ENCODE results near the gene NR1H4.

NR1H4 gene

GRCh38 chr12:100448656-100449055 lies 25.0 kb upstream of the NR1H4 start:
- H2AFZ ChIP-seq (ENCODE audit: low read length): no peak overlapping the region
- no peaks in the 10 kb centered on the region for H3K36me3 ChIP-seq (replicated peaks; ENCODE audit: insufficient read depth, low read length)
- H3K9ac ChIP-seq (ENCODE audit: low read length): no peak overlapping the region
- H3K79me2 ChIP-seq (ENCODE audit: low read length): no peaks in the 10 kb centered on the region
- DNase-seq: no peak
- H3K4me2 ChIP-seq (ENCODE audit: low read depth, low read length): no peak overlapping the region
- H3K9me3 ChIP-seq (replicated peaks; ENCODE audit: insufficient read depth, low read length): no peaks in the 10 kb centered on the region
- H3K27me3 ChIP-seq (replicated peaks; ENCODE audit: insufficient read depth, low read length): no peaks in the 10 kb centered on the region
- H3K4me1 ChIP-seq (ENCODE audit: low read length): no peaks in the 10 kb centered on the region
- H4K20me1 ChIP-seq (ENCODE audit: insufficient read depth, low read length): no peaks in the 10 kb centered on the region
- no peak overlapping the region for H3K27ac ChIP-seq (ENCODE audit: low read length)
- TF ChIP-seq CTCF (IDR thresholded peaks at IDR 0.05; ENCODE audit: low read length): no peak
- no peak overlapping the region for H3K4me3 ChIP-seq (ENCODE audit: low read length)
- H3K9me2 ChIP-seq (replicated peaks; ENCODE audit: insufficient read depth, low read length): no peaks in the 10 kb centered on the region
- no peaks in the 10 kb centered on the region for H3F3A ChIP-seq (ENCODE audit: insufficient read depth, low read length)

- Histone ChIP-seq H3F3A (ENCODE audit: insufficient read depth, low read length) (no peaks in the 10 kb centered on the region), H3K9ac (ENCODE audit: low read length) (no peak overlapping the region), H3K36me3 (replicated peaks; ENCODE audit: insufficient read depth, low read length) (no peaks in the 10 kb centered on the region), H3K27me3 (replicated peaks; ENCODE audit: insufficient read depth, low read length) (no peaks in the 10 kb centered on the region), H4K20me1 (ENCODE audit: insufficient read depth, low read length) (no peaks in the 10 kb centered on the region), H3K27ac (ENCODE audit: low read length) (no peak overlapping the region), H3K4me3 (ENCODE audit: low read length) (no peak overlapping the region), H3K4me2 (ENCODE audit: low read depth, low read length) (no peak overlapping the region), H3K9me3 (replicated peaks; ENCODE audit: insufficient read depth, low read length) (no peaks in the 10 kb centered on the region), H2AFZ (ENCODE audit: low read length) (no peak overlapping the region), H3K79me2 (ENCODE audit: low read length) (no peaks in the 10 kb centered on the region), H3K9me2 (replicated peaks; ENCODE audit: insufficient read depth, low read length) (no peaks in the 10 kb centered on the region), H3K4me1 (ENCODE audit: low read length) (no peaks in the 10 kb centered on the region)
- TF ChIP-seq EZH2phosphoT487 (IDR thresholded peaks at IDR 0.05; ENCODE audit: low read length) (no peak), CTCF (IDR thresholded peaks at IDR 0.05; ENCODE audit: low read length) (no peak), EZH2 (optimal IDR thresholded peaks at IDR 0.05; ENCODE audit: low read depth, low read length) (no peak)
- no peak for DNase-seq
Measured at GRCh38 chr12:100450735-100451134, 22.9 kb upstream of the NR1H4 start.

- no peaks in the 10 kb centered on the region for H3K27me3 ChIP-seq (replicated peaks; ENCODE audit: insufficient read depth, low read length)
- H3K27ac ChIP-seq (ENCODE audit: low read length): no peak overlapping the region
- no peaks in the 10 kb centered on the region for H3K79me2 ChIP-seq (ENCODE audit: low read length)
- TF ChIP-seq EZH2phosphoT487 (IDR thresholded peaks at IDR 0.05; ENCODE audit: low read length) (no peak), EZH2 (optimal IDR thresholded peaks at IDR 0.05; ENCODE audit: low read depth, low read length) (no peak), CTCF (IDR thresholded peaks at IDR 0.05; ENCODE audit: low read length) (no peak)
- no peaks in the 10 kb centered on the region for H4K20me1 ChIP-seq (ENCODE audit: insufficient read depth, low read length)
- no peaks in the 10 kb centered on the region for H3K9me2 ChIP-seq (replicated peaks; ENCODE audit: insufficient read depth, low read length)
- H3K9me3 ChIP-seq (replicated peaks; ENCODE audit: insufficient read depth, low read length): no peaks in the 10 kb centered on the region
- no peak overlapping the region for H2AFZ ChIP-seq (ENCODE audit: low read length)
- no peaks in the 10 kb centered on the region for H3F3A ChIP-seq (ENCODE audit: insufficient read depth, low read length)
- no peaks in the 10 kb centered on the region for H3K36me3 ChIP-seq (replicated peaks; ENCODE audit: insufficient read depth, low read length)
- no peak overlapping the region for H3K4me2 ChIP-seq (ENCODE audit: low read depth, low read length)
- no peak overlapping the region for H3K4me3 ChIP-seq (ENCODE audit: low read length)
- DNase-seq: no peak
- no peaks in the 10 kb centered on the region for H3K4me1 ChIP-seq (ENCODE audit: low read length)
- no peak overlapping the region for H3K9ac ChIP-seq (ENCODE audit: low read length)
Measured at GRCh38 chr12:100453951-100454350, 19.7 kb upstream of the NR1H4 start.

- Histone ChIP-seq H3K9me2 (replicated peaks; ENCODE audit: insufficient read depth, low read length) (no peaks in the 10 kb centered on the region), H3K4me3 (ENCODE audit: low read length) (no peak overlapping the region), H3K27ac (ENCODE audit: low read length) (no peak overlapping the region), H3K79me2 (ENCODE audit: low read length) (no peaks in the 10 kb centered on the region), H3K4me1 (ENCODE audit: low read length) (no peaks in the 10 kb centered on the region), H3F3A (ENCODE audit: insufficient read depth, low read length) (no peaks in the 10 kb centered on the region), H3K9me3 (replicated peaks; ENCODE audit: insufficient read depth, low read length) (no peaks in the 10 kb centered on the region), H2AFZ (ENCODE audit: low read length) (no peak overlapping the region), H3K36me3 (replicated peaks; ENCODE audit: insufficient read depth, low read length) (no peaks in the 10 kb centered on the region), H4K20me1 (ENCODE audit: insufficient read depth, low read length) (no peaks in the 10 kb centered on the region), H3K4me2 (ENCODE audit: low read depth, low read length) (no peak overlapping the region), H3K27me3 (replicated peaks; ENCODE audit: insufficient read depth, low read length) (no peaks in the 10 kb centered on the region), H3K9ac (ENCODE audit: low read length) (no peak overlapping the region)
- TF ChIP-seq EZH2 (optimal IDR thresholded peaks at IDR 0.05; ENCODE audit: low read depth, low read length) (no peak), CTCF (IDR thresholded peaks at IDR 0.05; ENCODE audit: low read length) (no peak), EZH2phosphoT487 (IDR thresholded peaks at IDR 0.05; ENCODE audit: low read length) (no peak)
- DNase-seq: no peak
Measured at GRCh38 chr12:100455896-100456295, 17.8 kb upstream of the NR1H4 start.
